Caco-2 (cell line): ENCODE results near the gene LMOD2. TPM values are rescaled to one million over a fixed set of nuclear protein-coding genes. Genes with fewer than 3 reads are reported as not detected.

Experiments used
- BruUV-seq: library from RNA; stranded (reverse); fragments of 400-500 nt; replicated peaks from 2 replicates; lab custom pipeline; 2021; lab: Mats Ljungman, UMichigan
- CTCF ChIA-PET: fragments of 300-600 bp; sonication (Branson Sonifier 250); formaldehyde crosslinking; loops from one replicate; lab custom pipeline; 2022; ENCODE audit warnings: antibody characterized with exemption; lab: Charles Lee
- POLR2A ChIA-PET: fragments of 300-600 bp; sonication (Branson Sonifier 250); formaldehyde crosslinking; loops from one replicate; lab custom pipeline; 2022; ENCODE audit warnings: antibody characterized with exemption; lab: Charles Lee
- DNase-seq, 2 experiments: peaks; one replicate each; pipeline versions ENCODE4 v3.0.0 to v3.0.0-alpha.2; 2020 to 2022
- H3K27me3 ChIP-seq: replicated peaks from 2 replicates; pipeline ENCODE4 v1.6.0; 2011; ENCODE audit warnings: low read length; ENCODE audit not compliant: control insufficient read depth, insufficient read depth
- H3K36me3 ChIP-seq: 2 replicates; pipeline ENCODE4 v1.5.1; 2011; ENCODE audit warnings: low read length; ENCODE audit not compliant: control insufficient read depth, insufficient read depth
- H3K4me1 ChIP-seq: fragments of 250-450 bp; sonication (Bioruptor Pico); 2 replicates; pipeline ENCODE4 v1.5.1; 2020; ENCODE audit warnings: mild to moderate bottlenecking
- H3K4me3 ChIP-seq: 2 replicates; pipeline ENCODE4 v1.5.1; 2011; ENCODE audit warnings: low read depth, mild to moderate bottlenecking, control low read depth, low read length
- H3K9me3 ChIP-seq: fragments of 250-450 bp; sonication (Bioruptor Pico); 2 replicates; pipeline ENCODE4 v1.5.1; 2020; ENCODE audit warnings: mild to moderate bottlenecking, moderate library complexity
- H3K27ac Mint-ChIP-seq: one replicate; pipeline ENCODE4 v1.8.0; 2022; ENCODE audit warnings: mixed read lengths; ENCODE audit not compliant: unreplicated experiment
- H3K27me3 Mint-ChIP-seq: one replicate; pipeline ENCODE4 v1.8.0; 2022; ENCODE audit warnings: mixed read lengths; ENCODE audit not compliant: insufficient read depth, unreplicated experiment
- H3K36me3 Mint-ChIP-seq: one replicate; pipeline ENCODE4 v1.8.0; 2022; ENCODE audit warnings: mild to moderate bottlenecking, mixed read lengths; ENCODE audit not compliant: insufficient read depth, unreplicated experiment
- H3K4me1 Mint-ChIP-seq: one replicate; pipeline ENCODE4 v1.8.0; 2022; ENCODE audit warnings: low read depth, mixed read lengths; ENCODE audit not compliant: unreplicated experiment
- H3K4me3 Mint-ChIP-seq: one replicate; pipeline ENCODE4 v1.8.0; 2022; ENCODE audit warnings: mild to moderate bottlenecking, moderate library complexity, mixed read lengths; ENCODE audit not compliant: unreplicated experiment
- H3K9me3 Mint-ChIP-seq: one replicate; pipeline ENCODE4 v1.8.0; 2022; ENCODE audit warnings: mixed read lengths; ENCODE audit not compliant: unreplicated experiment
- intact Hi-C: fragments of 100-400 bp; cut with micrococcal nuclease; formaldehyde crosslinking; loops from one replicate; pipeline ENCODE4 v1.10.0; 2022; ENCODE audit not compliant: unreplicated experiment
- total RNA-seq: library from RNA; stranded (reverse); gene quantifications from 2 replicates; pipeline ENCODE4 v1.2.3, GENCODE V29; 2022
- TF ChIP-seq, protein P1 (sequence below), 2 experiments: fragments of 200-600 bp in 1 of 2; IDR thresholded peaks; 1 replicate in 1 of 2; 2 replicates in 1 of 2; pipeline versions ENCODE4 v1.5.1 to v1.8.0; 2011 to 2022; ENCODE audit warnings: antibody characterized with exemption in 1 of 2, control low read depth in 1 of 2, inconsistent platforms in 1 of 2, low read depth in 1 of 2, low read length in 1 of 2, mild to moderate bottlenecking in 1 of 2, moderate library complexity in 1 of 2; ENCODE audit not compliant: insufficient read depth in 1 of 2, severe bottlenecking in 1 of 2, unreplicated experiment in 1 of 2

Gene LMOD2
- total RNA-seq, 1 experiment from 2014 or later, result not detected

DNA sequence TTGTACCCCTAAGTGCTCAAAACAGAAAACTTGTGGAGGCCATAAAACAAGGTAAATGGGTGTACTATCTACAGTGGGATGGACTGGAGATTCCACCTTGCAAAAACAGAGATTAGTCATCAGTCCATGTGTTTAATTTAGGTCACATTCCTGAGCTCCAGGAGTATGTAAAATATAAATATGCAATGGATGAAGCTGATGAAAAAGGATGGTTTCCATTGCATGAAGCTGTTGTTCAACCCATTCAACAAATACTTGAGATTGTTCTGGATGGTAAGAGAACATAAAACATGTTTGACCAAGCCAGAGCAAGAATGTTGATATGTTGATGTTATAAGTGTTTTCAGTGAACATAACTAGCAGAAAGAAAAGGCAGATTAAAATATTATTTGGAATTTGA lies 39.4 kb upstream of the LMOD2 start:
- Histone ChIP-seq H3K36me3 (no peaks in the 10 kb centered on the region), H3K9me3 (no peaks in the 10 kb centered on the region), H3K27me3 (no peaks in the 10 kb centered on the region), H3K4me1 (peaks cover 48% of the 10 kb centered on the region), H3K4me3 (no peak overlapping the region)
- H3K4me1 Mint-ChIP-seq, result peaks cover 32% of the 10 kb centered on the region
- DNase-seq, result peak in 1 of 2 experiments; percentile 37
- ChIA-PET POLR2A (interaction anchor here (0.5 kb wide), 1 partner anchor 52 kb away, joined by 3 read pairs; no protein-coding TSS in a partner anchor), CTCF (interaction anchor here (0.5 to 0.7 kb wide), 2 partner anchors 9 to 85 kb away, joined by 3 to 4 read pairs; no protein-coding TSS in a partner anchor)
- peak overlapping the region; percentile 76 for H3K27ac Mint-ChIP-seq
- no peaks in the 10 kb centered on the region for H3K36me3 Mint-ChIP-seq
- peak overlapping the region; percentile 38 for H3K4me3 Mint-ChIP-seq
- peaks cover 25% of the 10 kb centered on the region for H3K9me3 Mint-ChIP-seq
- TF ChIP-seq, protein P1, sequence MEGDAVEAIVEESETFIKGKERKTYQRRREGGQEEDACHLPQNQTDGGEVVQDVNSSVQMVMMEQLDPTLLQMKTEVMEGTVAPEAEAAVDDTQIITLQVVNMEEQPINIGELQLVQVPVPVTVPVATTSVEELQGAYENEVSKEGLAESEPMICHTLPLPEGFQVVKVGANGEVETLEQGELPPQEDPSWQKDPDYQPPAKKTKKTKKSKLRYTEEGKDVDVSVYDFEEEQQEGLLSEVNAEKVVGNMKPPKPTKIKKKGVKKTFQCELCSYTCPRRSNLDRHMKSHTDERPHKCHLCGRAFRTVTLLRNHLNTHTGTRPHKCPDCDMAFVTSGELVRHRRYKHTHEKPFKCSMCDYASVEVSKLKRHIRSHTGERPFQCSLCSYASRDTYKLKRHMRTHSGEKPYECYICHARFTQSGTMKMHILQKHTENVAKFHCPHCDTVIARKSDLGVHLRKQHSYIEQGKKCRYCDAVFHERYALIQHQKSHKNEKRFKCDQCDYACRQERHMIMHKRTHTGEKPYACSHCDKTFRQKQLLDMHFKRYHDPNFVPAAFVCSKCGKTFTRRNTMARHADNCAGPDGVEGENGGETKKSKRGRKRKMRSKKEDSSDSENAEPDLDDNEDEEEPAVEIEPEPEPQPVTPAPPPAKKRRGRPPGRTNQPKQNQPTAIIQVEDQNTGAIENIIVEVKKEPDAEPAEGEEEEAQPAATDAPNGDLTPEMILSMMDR (IDR thresholded peaks at IDR 0.05; ENCODE audit: insufficient read depth in 1 of 2, low read depth in 1 of 2, low read length in 1 of 2, severe bottlenecking in 1 of 2, unreplicated experiment in 1 of 2), result no peak
- no peaks in the 10 kb centered on the region for H3K27me3 Mint-ChIP-seq
- BruUV-seq, result no TSS peak
- intact Hi-C loops, result no loop called here

DNA sequence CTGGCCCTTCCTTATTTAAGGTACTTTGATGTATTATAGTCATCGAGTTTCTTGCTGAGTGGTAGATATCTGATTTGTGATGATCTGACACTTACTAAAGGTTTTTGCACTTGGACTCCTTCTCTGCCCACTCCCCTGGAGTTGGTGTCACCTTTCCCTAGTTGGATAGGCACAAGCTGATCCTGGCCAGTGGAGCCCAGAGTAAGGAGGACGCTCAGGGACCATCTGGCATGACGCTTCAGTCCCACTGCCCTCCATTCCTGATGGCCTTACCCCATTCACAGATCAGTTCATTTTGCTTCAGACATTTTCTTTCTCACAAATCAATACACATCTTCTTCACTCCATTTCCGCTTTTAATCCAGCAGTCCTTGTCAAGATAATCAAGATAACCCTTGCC lies 34.0 kb upstream of the LMOD2 start:
- ChIA-PET POLR2A (no interaction called here), CTCF (no interaction called here)
- Histone ChIP-seq H3K4me1 (peaks cover 30% of the 10 kb centered on the region), H3K36me3 (no peaks in the 10 kb centered on the region), H3K4me3 (no peak overlapping the region), H3K27me3 (no peaks in the 10 kb centered on the region), H3K9me3 (no peaks in the 10 kb centered on the region)
- TF ChIP-seq, protein P1 (IDR thresholded peaks at IDR 0.05; ENCODE audit: insufficient read depth in 1 of 2, low read depth in 1 of 2, low read length in 1 of 2, severe bottlenecking in 1 of 2, unreplicated experiment in 1 of 2), result no peak
- intact Hi-C loops, result loop anchor here (1.0 kb wide), 1 partner anchor 176 kb away; no protein-coding TSS in a partner anchor
- Mint-ChIP-seq H3K4me1 (peaks cover 32% of the 10 kb centered on the region), H3K9me3 (peaks cover 22% of the 10 kb centered on the region), H3K27ac (peak overlapping the region; percentile 44), H3K36me3 (no peaks in the 10 kb centered on the region), H3K4me3 (no peak overlapping the region), H3K27me3 (no peaks in the 10 kb centered on the region)
- no TSS peak for BruUV-seq
- DNase-seq, result no peak

DNA sequence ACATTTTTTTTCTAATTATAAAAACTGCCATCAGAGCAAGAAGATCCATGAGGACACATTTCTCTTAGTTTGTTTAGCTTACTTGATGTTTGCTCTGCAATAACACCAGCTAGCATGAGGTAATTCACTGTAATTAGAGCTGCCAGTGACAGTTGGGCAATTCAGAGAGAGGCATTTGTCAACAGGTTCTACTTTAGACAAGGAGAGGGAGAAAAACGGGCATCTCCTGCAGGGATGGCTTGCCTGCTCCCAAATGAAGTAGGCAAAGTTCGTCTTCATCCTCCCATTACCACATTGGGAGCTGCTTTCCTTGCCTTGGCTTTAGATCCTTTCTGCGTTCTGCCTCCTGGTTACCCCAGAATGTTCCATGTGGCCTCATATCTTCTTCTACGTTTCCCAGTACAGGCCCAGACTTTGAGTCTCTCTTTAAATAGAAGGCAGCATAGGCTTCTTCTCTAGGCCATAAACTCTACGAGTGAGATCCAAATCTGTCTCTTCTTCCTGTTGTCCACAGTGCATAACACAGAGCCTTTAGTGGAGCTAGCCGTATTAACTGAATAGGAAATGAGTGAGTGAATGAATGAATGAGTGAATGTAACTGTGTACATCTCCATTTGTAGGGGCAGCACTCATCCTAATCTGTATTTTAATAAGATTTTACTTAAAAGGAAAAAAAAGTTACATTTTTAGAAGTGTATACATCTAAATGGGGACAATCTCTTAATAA lies 32.8 kb upstream of the LMOD2 start:
- BruUV-seq, result no TSS peak

More for the DNA sequence above, 32.8 kb upstream of the LMOD2 start:
- intact Hi-C loops, result loop anchor here (1.0 kb wide), 1 partner anchor 174 kb away; no protein-coding TSS in a partner anchor
- Mint-ChIP-seq H3K27me3 (no peaks in the 10 kb centered on the region), H3K4me1 (peaks cover 28% of the 10 kb centered on the region), H3K4me3 (no peak overlapping the region), H3K36me3 (no peaks in the 10 kb centered on the region), H3K9me3 (peaks cover 22% of the 10 kb centered on the region), H3K27ac (no peak overlapping the region)
- ChIA-PET POLR2A (no interaction called here), CTCF (interaction anchor here (0.6 kb wide), 1 partner anchor 41 kb away, joined by 3 read pairs; no protein-coding TSS in a partner anchor)
- H3K4me1 ChIP-seq, result peaks cover 19% of the 10 kb centered on the region
- no peaks in the 10 kb centered on the region for H3K9me3 ChIP-seq
- peak in 1 of 2 experiments; percentile 67 for DNase-seq
- TF ChIP-seq, protein P1 (IDR thresholded peaks at IDR 0.05; ENCODE audit: insufficient read depth in 1 of 2, low read depth in 1 of 2, low read length in 1 of 2, severe bottlenecking in 1 of 2, unreplicated experiment in 1 of 2), result no peak
- H3K27me3 ChIP-seq, result no peaks in the 10 kb centered on the region
- H3K36me3 ChIP-seq, result no peaks in the 10 kb centered on the region
- H3K4me3 ChIP-seq, result no peak overlapping the region
